GM12873 (cell line): ENCODE data around the gene FAM107A.

Experiments
- TF ChIP-seq, protein P1 (sequence below): IDR thresholded peaks from 2 replicates; pipeline ENCODE4 v1.5.1; 2012; ENCODE audit warnings: low read depth, mild to moderate bottlenecking, moderate library complexity, low read length, control low read depth; ENCODE audit not compliant: insufficient read depth; ENCODE audit errors: missing control alignments

The FAM107A gene

DNA sequence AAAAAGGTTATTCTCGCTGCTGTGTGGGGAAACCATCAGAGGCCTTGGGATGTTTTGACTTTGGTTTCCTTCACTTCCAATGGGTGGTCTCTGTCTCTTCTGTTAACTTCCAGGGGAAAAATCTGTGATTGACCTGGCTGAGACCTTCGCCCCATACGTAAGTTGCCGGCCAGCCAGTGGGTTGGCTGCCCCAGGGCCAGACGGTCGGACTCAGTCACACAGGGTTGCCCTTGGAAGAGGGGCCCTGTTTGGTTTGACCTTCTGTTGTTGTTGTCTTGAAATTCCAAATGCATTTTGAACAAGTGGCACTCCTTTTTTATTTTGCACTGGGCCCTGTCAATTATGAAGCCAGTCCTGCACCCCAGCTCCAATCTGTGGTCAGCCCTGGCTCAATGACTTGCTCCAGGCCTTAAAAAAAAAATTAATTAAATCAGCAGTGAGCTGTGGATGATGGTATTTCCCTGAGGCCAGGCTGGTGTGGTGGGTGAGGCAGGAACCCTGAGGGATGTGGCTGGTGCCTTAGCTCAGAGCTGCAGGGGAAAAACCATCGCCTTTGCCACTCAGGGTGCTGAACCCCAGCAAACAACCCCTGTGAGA, 4.5 kb downstream of the FAM107A start:
- TF ChIP-seq, protein P1, sequence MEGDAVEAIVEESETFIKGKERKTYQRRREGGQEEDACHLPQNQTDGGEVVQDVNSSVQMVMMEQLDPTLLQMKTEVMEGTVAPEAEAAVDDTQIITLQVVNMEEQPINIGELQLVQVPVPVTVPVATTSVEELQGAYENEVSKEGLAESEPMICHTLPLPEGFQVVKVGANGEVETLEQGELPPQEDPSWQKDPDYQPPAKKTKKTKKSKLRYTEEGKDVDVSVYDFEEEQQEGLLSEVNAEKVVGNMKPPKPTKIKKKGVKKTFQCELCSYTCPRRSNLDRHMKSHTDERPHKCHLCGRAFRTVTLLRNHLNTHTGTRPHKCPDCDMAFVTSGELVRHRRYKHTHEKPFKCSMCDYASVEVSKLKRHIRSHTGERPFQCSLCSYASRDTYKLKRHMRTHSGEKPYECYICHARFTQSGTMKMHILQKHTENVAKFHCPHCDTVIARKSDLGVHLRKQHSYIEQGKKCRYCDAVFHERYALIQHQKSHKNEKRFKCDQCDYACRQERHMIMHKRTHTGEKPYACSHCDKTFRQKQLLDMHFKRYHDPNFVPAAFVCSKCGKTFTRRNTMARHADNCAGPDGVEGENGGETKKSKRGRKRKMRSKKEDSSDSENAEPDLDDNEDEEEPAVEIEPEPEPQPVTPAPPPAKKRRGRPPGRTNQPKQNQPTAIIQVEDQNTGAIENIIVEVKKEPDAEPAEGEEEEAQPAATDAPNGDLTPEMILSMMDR, result no peak

DNA sequence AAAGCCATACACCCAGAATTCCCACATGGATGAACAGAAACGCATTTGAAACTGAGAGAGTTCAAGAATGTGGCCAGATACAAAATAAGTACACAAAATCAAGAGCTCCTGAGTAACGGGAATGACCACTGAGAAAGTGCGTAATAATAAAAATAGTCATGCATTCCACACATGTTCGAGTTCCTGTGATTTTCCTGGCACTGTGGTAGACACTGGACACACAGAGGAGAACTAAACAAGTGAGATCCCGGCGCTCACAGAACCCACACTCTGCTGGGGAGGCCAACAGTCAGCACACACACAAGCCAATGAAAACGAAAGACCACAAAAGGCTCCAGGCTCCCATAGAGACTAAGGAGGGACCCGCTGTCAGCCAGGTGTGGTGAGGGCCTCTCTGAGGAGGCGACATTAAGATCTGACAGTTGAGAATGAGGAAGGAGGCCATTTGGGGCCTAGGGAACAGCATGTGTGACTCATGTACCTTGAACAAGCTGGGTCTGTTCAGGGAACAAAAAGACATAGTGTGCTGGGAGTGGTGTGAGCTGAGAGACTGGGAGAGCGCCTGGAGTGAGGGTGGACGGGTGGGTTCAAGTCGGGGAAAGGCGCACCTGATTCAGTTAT, 5.1 kb downstream of the FAM107A start:
- TF ChIP-seq, protein P1, result no peak

- TF ChIP-seq, protein P1, result no peak
Measured at GRCh38 chr3:58570851-58571250, 6.3 kb downstream of the FAM107A start.

- TF ChIP-seq, protein P1, result no peak
Measured at GRCh38 chr3:58569287-58570001, 7.7 kb downstream of the FAM107A start.

- TF ChIP-seq, protein P1, result peak; percentile 89
Measured at GRCh38 chr3:58568572-58569286, 8.5 kb downstream of the FAM107A start.

DNA sequence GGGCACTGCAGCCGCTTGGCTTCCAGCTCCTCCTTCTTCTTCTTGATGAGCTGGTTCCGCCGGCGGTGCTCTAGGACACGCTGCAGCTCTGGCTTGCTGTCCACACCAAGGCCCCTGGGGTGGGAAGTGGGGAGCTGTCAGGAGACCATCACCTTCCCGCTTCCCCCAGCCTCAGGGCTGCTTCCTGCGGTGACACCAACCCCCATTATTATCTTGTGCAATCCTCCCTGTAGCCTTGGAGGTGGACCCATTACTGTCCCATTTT, 10.0 kb downstream of the FAM107A start:
- TF ChIP-seq, protein P1, result no peak
